CD14-positive monocyte (primary cell): ENCODE measurements around the gene SYT4. TPM values are rescaled to one million over a fixed set of nuclear protein-coding genes. Genes with fewer than 3 reads are reported as not detected.

Source experiments
- DNase-seq, 3 donors: peaks; one replicate each; pipeline ENCODE4 v3.0.0-alpha.2; 2011 to 2022
- H2AFZ ChIP-seq: 2 replicates; pipeline ENCODE4 v1.6.0; 2012; ENCODE audit warnings: mild to moderate bottlenecking, low read depth, low read length, inconsistent platforms; ENCODE audit not compliant: insufficient read depth, poor library complexity, severe bottlenecking
- H3K27ac ChIP-seq, 2 donors: 1 replicate in 1 of 2; 2 replicates in 1 of 2; pipeline ENCODE4 v1.5.1; 2012 to 2013; ENCODE audit warnings: low read length in 2 of 2, control low read depth in 1 of 2, inconsistent platforms in 1 of 2, low read depth in 1 of 2, mild to moderate bottlenecking in 1 of 2
- H3K27me3 ChIP-seq, 2 donors: one replicate each; pipeline versions ENCODE4 v1.6.0 to v1.6.1; 2011 to 2013; ENCODE audit warnings: low read length in 2 of 2; ENCODE audit not compliant: control insufficient read depth in 2 of 2, insufficient read depth in 2 of 2
- H3K36me3 ChIP-seq, 2 donors: replicated peaks in 1 of 2; 1 replicate in 1 of 2; 2 replicates in 1 of 2; pipeline versions ENCODE4 v1.5.1 to v1.6.1; 2012 to 2013; ENCODE audit warnings: low read length in 2 of 2, control low read depth in 1 of 2, inconsistent platforms in 1 of 2, mild to moderate bottlenecking in 1 of 2; ENCODE audit not compliant: insufficient read depth in 2 of 2, control insufficient read depth in 1 of 2
- H3K4me1 ChIP-seq, 2 donors: 1 replicate in 1 of 2; 2 replicates in 1 of 2; pipeline versions ENCODE4 v1.5.1 to v1.6.1; 2012 to 2013; ENCODE audit warnings: low read length in 2 of 2, control low read depth in 1 of 2, inconsistent platforms in 1 of 2, mild to moderate bottlenecking in 1 of 2, moderate library complexity in 1 of 2; ENCODE audit not compliant: insufficient read depth in 2 of 2, control insufficient read depth in 1 of 2
- H3K4me2 ChIP-seq: replicated peaks from 2 replicates; pipeline ENCODE3; 2012; ENCODE audit warnings: low read length, moderate library complexity, mild to moderate bottlenecking; ENCODE audit not compliant: poor library complexity, severe bottlenecking; ENCODE audit errors: extremely low read depth
- H3K4me3 ChIP-seq, 3 experiments: fragments of 200-600 bp in 1 of 3; sonication (generic) in 1 of 3; replicated peaks in 1 of 3; 1 replicate in 2 of 3; 2 replicates in 1 of 3; pipeline ENCODE4 v1.5.1; 2011 to 2013; ENCODE audit warnings: low read length in 3 of 3, mild to moderate bottlenecking in 3 of 3, control low read depth in 2 of 3, low read depth in 2 of 3, inconsistent platforms in 1 of 3, moderate library complexity in 1 of 3
- H3K79me2 ChIP-seq: 2 replicates; pipeline ENCODE4 v1.6.0; 2012; ENCODE audit warnings: mild to moderate bottlenecking, control low read depth, inconsistent platforms, low read length, moderate library complexity; ENCODE audit not compliant: insufficient read depth
- H3K9ac ChIP-seq: 2 replicates; pipeline ENCODE4 v1.6.0; 2017; ENCODE audit warnings: low read length, mild to moderate bottlenecking; ENCODE audit not compliant: insufficient read depth, poor library complexity, severe bottlenecking
- H3K9me3 ChIP-seq, 2 donors: replicated peaks in 1 of 2; 1 replicate in 1 of 2; 2 replicates in 1 of 2; pipeline versions ENCODE4 v1.5.1 to v1.6.1; 2012 to 2013; ENCODE audit warnings: low read length in 2 of 2, control low read depth in 1 of 2; ENCODE audit not compliant: control insufficient read depth in 1 of 2, insufficient read depth in 1 of 2
- H4K20me1 ChIP-seq: 2 replicates; pipeline ENCODE4 v1.6.0; 2012; ENCODE audit warnings: mild to moderate bottlenecking, low read length, control low read depth, moderate library complexity; ENCODE audit not compliant: insufficient read depth
- H3K27ac Mint-ChIP-seq, 7 donors: one replicate each; pipeline ENCODE4 v1.8.0; 2020; ENCODE audit warnings: mild to moderate bottlenecking in 7 of 7, mixed read lengths in 7 of 7, moderate library complexity in 6 of 7, inconsistent platforms in 2 of 7
- H3K27me3 Mint-ChIP-seq, 3 donors: one replicate each; pipeline ENCODE4 v1.8.0; 2021 to 2022; ENCODE audit warnings: low read depth in 3 of 3, mild to moderate bottlenecking in 3 of 3, mixed read lengths in 3 of 3, moderate library complexity in 3 of 3, inconsistent platforms in 1 of 3
- H3K36me3 Mint-ChIP-seq, 2 donors: one replicate each; pipeline ENCODE4 v1.8.0; 2020; ENCODE audit warnings: mixed read lengths in 2 of 2, inconsistent platforms in 1 of 2, mild to moderate bottlenecking in 1 of 2
- H3K4me1 Mint-ChIP-seq: one replicate; pipeline ENCODE4 v1.8.0; 2020; ENCODE audit warnings: mild to moderate bottlenecking, mixed read lengths
- H3K4me3 Mint-ChIP-seq, 2 donors: one replicate each; pipeline ENCODE4 v1.8.0; 2020; ENCODE audit warnings: mild to moderate bottlenecking in 2 of 2, mixed read lengths in 2 of 2, moderate library complexity in 1 of 2
- H3K9me3 Mint-ChIP-seq, 7 donors: one replicate each; pipeline ENCODE4 v1.8.0; 2020 to 2022; ENCODE audit warnings: mixed read lengths in 7 of 7, mild to moderate bottlenecking in 6 of 7, moderate library complexity in 6 of 7, inconsistent platforms in 2 of 7
- CTCF ChIP-seq: fragments of 200-600 bp; IDR thresholded peaks from one replicate; pipeline ENCODE4 v1.8.0; 2022; ENCODE audit warnings: antibody characterized with exemption, mild to moderate bottlenecking
- WGBS: methylation state at CpG from one replicate; pipeline ENCODE4 v1.1.5; 2013; ENCODE audit warnings: missing lambda C conversion rate; ENCODE audit not compliant: insufficient coverage; 5-methylcytosine and 5-hydroxymethylcytosine counted together
- intact Hi-C, 2 donors: fragments of 100-400 bp; cut with micrococcal nuclease; formaldehyde crosslinking; loops; one replicate each; pipeline versions ENCODE4 v1.15.0 to v1.15.1; 2023
- polyA plus RNA-seq, 3 donors: library from polyadenylated mRNA; depleted of rRNA in 1 of 3; unstranded in 2 of 3; stranded (reverse) in 1 of 3; fragments of 300-500 nt in 2 of 3; fragments of >200 nt in 1 of 3; fragmentation: Illumina TruSeq in 2 of 3; gene quantifications; 1 replicate in 2 of 3; 2 replicates in 1 of 3; pipeline ENCODE4 v1.2.3, GENCODE V29; 2012 to 2021

Gene SYT4
- polyA plus RNA-seq, 3 donors = not detected

GRCh38 chr18:43236921-43237320 lies 40.4 kb downstream of the SYT4 start:
- Histone ChIP-seq H4K20me1 (no peaks in the 10 kb centered on the region), H3K4me2 (no peak overlapping the region), H2AFZ (no peak overlapping the region), H3K79me2 (no peaks in the 10 kb centered on the region), H3K4me3 (no peak overlapping the region), H3K36me3 (no peaks in the 10 kb centered on the region), H3K27me3 (no peaks in the 10 kb centered on the region), H3K9me3 (no peaks in the 10 kb centered on the region), H3K27ac (no peak overlapping the region), H3K4me1 (no peaks in the 10 kb centered on the region), H3K9ac (no peak overlapping the region)
- 50% methylated on average over 1 of the region's 2 CpGs for WGBS
- intact Hi-C loops = no loop called here
- H3K27ac Mint-ChIP-seq = no peak overlapping the region
- H3K4me3 Mint-ChIP-seq = no peak overlapping the region
- no peak for TF ChIP-seq CTCF
- no peak for DNase-seq
- H3K4me1 Mint-ChIP-seq = no peaks in the 10 kb centered on the region
- H3K36me3 Mint-ChIP-seq = no peaks in the 10 kb centered on the region
- H3K9me3 Mint-ChIP-seq = peaks cover 0 to 5% (median 0%) of the 10 kb centered on the region in 7 donors
- peaks cover 0 to 2% (median 0%) of the 10 kb centered on the region in 3 donors for H3K27me3 Mint-ChIP-seq

- Mint-ChIP-seq H3K4me3 (no peak overlapping the region), H3K27me3 (peaks cover 0 to 2% (median 0%) of the 10 kb centered on the region in 3 donors), H3K9me3 (peaks cover 0 to 5% (median 0%) of the 10 kb centered on the region in 7 donors), H3K4me1 (no peaks in the 10 kb centered on the region), H3K36me3 (no peaks in the 10 kb centered on the region), H3K27ac (no peak overlapping the region)
- WGBS = 80% methylated on average over 1 of the region's 2 CpGs
- Histone ChIP-seq H2AFZ (no peak overlapping the region), H3K4me2 (no peak overlapping the region), H3K27ac (no peak overlapping the region), H3K4me3 (no peak overlapping the region), H3K9ac (no peak overlapping the region), H3K79me2 (no peaks in the 10 kb centered on the region), H3K4me1 (no peaks in the 10 kb centered on the region), H3K9me3 (no peaks in the 10 kb centered on the region), H3K36me3 (no peaks in the 10 kb centered on the region), H3K27me3 (no peaks in the 10 kb centered on the region), H4K20me1 (no peaks in the 10 kb centered on the region)
- no peak for DNase-seq
- TF ChIP-seq CTCF = no peak
- intact Hi-C loops = no loop called here
Observed at GRCh38 chr18:43234889-43235288, 42.4 kb downstream of the SYT4 start.
